ENCODE data around the gene PRPF40A. TPM values are rescaled to one million over a fixed set of nuclear protein-coding genes. Genes with fewer than 3 reads are reported as not detected.

PRPF40A gene
- total RNA-seq, 1 experiment from 2014 or later, result 79.0 TPM

DNA sequence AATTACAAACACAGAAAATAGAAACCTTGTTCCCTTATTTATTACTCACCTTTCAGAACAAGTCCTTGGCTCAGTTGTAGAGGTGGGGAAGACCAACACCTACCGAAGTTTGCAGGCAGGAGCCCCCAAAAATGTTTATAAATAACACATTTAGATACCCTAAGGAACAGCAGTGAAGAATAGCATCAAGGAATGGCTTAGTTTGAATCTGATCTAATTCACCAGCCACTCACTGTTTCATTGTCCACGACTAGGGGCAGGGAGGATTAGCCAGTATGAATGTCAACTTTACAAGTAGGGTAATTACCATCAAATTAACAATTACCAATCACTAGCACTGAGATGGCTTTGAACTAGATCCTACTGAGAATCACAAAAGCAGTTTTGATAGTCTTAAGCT, 65.4 kb downstream of the PRPF40A start:
- DNase-seq (ENCODE audit: low spot score), result no peak

DNA sequence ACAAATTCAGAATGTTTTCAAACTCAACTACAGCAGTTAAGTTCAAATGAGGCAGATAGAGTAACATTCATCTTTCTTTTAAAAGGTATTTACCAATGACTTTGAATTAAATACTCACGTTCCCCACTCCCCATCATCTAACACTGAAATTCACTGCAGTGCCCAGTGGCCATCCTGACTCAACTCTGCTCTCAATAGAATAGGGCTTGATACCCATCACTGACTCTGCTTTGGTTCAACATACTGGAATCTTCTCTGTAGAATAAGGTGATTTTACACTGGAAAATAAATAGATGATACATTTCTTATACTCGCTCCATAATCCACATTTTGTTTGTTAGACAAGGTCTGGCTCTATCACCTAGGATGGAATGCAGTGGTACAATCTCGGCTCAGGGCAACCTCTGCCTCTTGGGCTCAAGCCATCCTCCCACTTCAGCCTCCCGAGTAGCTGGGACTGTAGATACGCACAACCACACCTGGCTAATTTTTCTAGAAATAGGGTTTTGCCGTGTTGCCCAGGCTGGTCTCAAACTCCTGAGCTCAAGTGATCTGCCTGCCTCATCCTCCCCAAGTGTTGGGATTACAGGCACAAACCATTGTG, 66.4 kb downstream of the PRPF40A start:
- DNase-seq (ENCODE audit: low spot score), result no peak

DNA sequence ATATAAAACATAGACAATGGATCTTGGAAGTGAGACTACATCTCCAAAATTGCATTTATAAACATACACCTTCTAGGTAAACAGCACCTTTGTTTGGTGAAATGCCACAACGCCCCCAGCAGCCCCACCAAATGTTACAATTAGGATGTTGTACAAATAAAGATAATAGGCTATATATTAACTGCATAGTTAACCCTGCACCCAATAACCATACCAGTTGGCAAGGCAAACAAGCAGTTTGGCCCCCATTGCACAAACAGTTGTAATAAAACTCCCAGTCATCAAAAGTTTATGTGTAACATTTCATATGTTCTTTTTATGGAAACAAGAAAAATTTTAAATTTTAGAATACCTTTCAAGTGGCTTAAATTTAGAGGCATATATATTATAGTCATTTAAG, 67.3 kb downstream of the PRPF40A start:
- DNase-seq (ENCODE audit: low spot score), result no peak

DNA sequence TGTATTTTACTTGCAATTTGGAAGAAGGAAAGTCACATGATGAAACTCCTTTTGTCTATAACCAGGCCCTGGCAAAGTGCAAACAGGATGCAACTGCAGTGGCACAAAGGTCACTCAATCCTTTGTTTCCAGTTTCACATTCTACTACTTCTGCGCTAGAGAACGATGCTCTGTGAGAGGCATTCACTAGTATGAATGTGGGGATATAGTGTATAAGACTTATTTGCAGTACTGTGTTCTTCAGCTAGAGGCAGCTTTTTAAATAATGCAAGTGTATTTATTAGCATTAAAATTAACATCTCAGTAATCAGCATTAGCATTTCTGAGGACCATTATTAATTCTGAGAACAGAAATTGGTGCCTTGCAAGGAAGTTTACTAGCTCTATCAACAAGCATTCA, 68.9 kb downstream of the PRPF40A start:
- no peak for DNase-seq (ENCODE audit: low spot score)

- no peak for DNase-seq (ENCODE audit: low spot score)
These were observed 69.7 kb downstream of the PRPF40A start for GRCh38 chr2:152647552-152647951.

DNA sequence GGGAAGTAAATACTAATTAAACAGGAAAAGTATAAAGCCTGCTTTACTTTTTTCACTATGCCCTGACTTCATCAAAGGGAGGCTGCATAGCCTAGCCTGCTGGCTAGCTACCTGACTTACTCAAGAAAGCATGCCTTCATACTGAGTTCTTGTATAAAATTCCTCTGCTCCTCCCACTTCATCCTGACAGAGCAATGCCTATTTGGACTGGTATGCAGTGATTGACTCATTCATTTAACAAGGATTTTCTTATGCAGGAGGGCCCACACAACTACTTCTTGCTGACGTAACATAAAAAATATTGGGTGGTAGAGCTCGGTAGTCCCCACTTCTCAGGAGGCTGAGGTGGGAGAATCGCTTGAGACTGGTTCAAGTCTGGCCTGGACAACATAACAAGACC, 70.5 kb downstream of the PRPF40A start:
- no peak for DNase-seq (ENCODE audit: low spot score)

DNA sequence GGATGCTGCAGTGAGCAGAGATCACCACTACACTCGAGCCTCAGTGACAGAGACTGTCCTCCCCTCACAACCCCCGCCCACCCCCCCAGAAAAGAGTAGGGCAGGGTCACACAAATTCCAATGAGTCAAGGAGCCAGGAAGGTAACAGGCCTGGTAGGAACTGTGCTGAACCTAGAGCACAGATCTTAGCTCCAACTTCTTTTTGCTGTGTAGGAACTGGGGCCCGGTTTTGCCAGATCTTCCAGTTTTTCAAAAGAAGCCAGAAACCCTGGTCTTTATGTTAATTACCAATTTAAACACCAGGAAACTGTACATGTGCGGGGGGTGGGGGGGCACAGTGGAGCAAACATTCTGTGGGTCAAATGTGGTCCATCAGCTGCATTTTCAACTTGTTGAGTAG, 71.0 kb downstream of the PRPF40A start:
- no peak for DNase-seq (ENCODE audit: low spot score)

DNA sequence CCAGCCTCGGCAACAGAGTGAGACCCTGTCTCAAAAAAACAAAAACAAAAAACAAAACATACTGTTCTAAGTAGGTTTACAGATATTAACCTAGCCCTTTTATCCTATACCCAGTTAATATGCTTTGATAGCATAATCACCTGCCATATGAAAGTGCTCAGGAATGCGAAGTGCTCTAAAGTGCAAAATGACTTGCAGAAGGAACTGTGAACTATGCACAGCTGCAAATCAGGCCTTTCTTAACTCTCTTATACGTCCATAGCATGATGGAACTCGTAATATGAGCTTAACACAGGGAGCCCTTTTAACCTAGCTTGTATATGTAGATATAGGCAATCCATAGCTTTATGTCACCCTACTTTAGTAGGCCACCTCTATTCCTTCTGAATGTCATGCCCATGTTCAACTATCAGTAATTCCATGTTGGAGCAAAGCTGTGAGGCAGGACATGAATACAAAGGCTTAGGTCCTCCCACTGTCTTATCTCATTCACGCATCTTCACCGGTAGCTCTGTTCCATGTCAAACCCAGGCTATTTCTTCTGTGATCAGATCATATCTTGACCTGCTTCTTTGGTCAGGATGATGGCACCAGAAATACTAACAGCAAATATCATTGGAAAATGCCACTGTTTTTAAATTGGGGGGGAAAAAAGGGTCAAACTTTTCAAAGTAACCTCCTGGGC, 72.9 kb downstream of the PRPF40A start:
- no peak for DNase-seq (ENCODE audit: low spot score)

DNA sequence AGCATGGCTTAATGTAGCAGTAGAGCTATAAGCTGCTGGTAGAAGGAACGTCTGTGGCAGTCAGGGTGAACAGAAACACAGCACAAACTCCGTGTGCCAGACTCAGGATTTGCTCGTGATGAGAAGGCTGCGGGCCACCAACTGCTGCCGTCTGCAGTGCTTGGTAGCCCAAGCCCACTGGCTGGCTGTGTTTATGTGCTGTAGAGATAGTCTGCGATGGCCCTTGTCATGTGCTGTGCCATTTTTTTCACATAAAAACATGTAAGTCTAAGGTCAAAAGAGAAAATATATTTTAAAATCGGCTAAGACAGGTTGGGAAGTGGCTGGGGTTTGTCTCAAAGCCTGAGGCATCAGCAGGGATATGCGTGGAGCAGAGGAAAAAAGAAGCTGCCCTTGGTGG, 78.7 kb downstream of the PRPF40A start:
- no peak for DNase-seq (ENCODE audit: low spot score)

DNA sequence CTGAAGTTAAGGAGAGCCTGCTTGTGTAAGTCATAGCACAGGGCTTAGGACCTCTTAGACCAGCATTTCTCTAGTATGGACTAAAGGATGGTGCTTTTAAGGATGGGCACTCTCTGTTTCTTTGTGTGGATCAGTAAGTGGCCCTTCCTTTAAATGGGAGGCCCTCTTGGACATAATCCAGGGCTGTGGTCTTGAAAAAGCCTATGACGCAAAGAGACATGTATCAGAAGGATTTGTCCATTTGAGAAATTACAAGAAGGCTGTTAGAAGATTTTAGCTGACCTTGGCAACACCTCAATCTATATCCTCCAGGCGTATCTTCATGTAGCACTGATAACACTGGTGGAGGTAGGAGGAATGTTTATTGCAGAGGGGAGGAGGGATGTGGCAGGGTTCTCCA, 79.2 kb downstream of the PRPF40A start:
- no peak for DNase-seq (ENCODE audit: low spot score)

GRCh38 chr2:152637251-152637650, 80.0 kb downstream of the PRPF40A start:
- DNase-seq (ENCODE audit: low spot score), result no peak

GRCh38 chr2:152635635-152636298, 81.5 kb downstream of the PRPF40A start:
- peak; percentile 35 for DNase-seq (ENCODE audit: low spot score)

- no peak for DNase-seq (ENCODE audit: low spot score)
These were observed 84.5 kb downstream of the PRPF40A start for GRCh38 chr2:152632736-152633135.

- no peak for DNase-seq (ENCODE audit: low spot score)
These were observed 86.8 kb downstream of the PRPF40A start for GRCh38 chr2:152630466-152630865.

DNA sequence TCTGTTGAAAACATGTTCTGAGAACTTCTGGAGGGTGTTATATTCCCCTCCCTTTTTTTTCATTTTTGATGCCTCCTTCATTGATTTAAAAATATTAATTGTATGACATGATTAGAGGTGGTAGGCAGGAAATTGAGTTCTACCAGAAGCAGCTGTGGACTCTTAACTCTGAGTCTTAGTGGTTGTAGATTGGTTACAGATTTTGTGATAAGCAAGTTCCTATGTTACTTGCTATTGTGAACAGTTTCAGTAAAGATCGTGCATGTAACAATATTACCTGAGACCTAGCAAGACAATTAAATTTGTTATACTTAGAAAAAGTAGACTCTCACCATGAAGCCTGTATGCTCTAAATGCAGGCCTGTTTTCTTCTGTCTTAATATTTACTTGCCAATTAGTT, 88.1 kb downstream of the PRPF40A start:
- DNase-seq (ENCODE audit: low spot score), result no peak

GRCh38 chr2:152627351-152627957, 89.8 kb downstream of the PRPF40A start:
- peak; percentile 10 for DNase-seq (ENCODE audit: low spot score)

- DNase-seq (ENCODE audit: low spot score), result no peak
These were observed 90.3 kb downstream of the PRPF40A start for GRCh38 chr2:152626911-152627339.

DNA sequence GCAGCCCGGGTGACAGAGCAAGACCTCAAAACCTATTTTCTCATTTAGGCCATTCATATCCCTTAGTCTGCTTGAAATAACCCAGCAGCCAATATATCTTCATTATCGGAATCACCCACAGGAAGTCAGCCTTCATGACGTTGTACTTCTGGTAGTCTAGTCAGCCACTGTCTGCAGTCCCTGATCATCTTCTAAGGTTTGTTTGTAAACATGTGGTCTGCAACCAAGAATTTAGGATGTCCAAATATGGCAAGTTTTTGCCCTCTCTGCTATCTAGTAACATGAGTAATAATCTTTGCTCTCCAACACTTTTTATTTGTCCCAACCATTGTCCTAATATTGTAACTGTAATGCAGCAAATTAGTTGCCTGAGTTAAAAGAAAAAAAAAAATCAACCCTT, 92.5 kb downstream of the PRPF40A start:
- DNase-seq (ENCODE audit: low spot score), result no peak

- no peak for DNase-seq (ENCODE audit: low spot score)
These were observed 93.5 kb downstream of the PRPF40A start for GRCh38 chr2:152623775-152624174.

DNA sequence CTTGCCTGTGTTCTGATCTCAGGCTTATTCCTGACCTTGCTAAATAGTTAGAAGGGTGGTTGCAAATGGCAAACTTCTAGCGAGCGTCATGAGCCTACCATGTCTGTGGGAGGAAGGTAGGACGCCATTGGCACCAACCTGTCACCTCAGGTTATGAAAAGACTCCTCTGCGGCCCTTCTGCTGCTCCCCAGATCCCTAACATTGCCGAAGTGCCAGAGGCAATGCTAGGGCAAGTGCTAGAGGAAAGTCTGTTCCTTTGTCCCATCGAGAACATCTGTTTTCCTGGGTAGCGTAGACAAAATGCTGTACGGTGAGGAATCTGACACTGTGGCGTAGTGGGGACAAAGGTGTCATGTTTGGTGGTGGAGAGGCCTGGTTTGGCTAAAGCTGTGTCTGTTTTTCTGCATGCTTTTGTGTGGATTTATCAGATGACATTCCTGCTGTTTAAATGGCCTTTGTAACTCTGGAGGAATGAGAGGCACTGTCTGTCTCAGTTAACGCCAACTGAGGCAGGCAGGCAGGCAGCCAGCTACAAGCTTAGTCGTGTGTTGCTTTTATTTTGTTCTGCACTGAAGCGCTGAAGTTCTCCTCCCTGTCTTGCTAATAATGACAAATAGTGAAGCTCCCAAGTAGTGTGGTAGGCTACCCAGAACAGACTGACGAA, 94.1 kb downstream of the PRPF40A start:
- DNase-seq (ENCODE audit: low spot score), result no peak

DNA sequence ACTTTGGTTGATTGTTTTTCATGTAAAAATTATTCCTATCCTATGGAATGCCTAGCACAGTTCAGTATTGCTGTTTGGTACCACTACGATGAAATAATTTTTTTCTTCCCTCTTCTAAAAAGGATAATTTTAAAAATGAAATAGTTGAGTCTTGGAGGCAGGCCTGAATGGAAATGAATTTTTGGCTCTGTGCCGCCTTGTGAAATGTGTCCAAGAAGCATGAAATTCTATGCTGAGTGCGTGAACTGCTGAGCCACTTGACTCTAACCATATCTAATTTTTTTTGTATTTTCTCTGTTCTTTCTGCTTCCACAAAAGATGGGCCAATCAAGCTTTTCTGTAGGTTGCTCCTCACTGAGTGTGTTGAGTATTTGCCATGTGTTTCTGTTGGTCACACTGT, 95.0 kb downstream of the PRPF40A start:
- DNase-seq (ENCODE audit: low spot score), result no peak

DNA sequence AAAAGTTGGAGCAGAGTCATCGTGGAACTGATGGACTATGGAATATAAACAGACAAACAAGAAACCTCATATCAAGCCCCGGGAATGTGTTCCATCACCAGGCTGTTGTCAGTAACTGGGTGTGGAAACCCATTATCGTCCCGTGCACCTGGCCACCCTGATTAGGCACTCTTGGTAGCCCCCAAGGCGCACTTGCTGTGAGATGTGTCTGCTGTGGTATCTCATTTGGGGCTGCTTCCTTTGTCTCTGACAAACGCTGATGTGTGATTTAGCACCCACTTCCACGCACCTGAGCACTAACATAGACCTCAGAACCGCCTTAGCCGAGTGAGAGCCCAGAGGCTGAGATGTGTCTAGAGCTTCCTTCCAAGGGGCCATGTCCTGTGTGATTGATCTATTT, 96.3 kb downstream of the PRPF40A start:
- no peak for DNase-seq (ENCODE audit: low spot score)
